CD1c-positive myeloid dendritic cell (primary cell): ENCODE data around the gene HMGCR.

Source experiments
- DNase-seq: peaks from one replicate; pipeline ENCODE4 v3.0.0-alpha.2; 2016; ENCODE audit errors: extremely low spot score

The HMGCR gene

GRCh38 chr5:75381456-75381855 lies 44.4 kb downstream of the HMGCR start:
- DNase-seq, result no peak

DNA sequence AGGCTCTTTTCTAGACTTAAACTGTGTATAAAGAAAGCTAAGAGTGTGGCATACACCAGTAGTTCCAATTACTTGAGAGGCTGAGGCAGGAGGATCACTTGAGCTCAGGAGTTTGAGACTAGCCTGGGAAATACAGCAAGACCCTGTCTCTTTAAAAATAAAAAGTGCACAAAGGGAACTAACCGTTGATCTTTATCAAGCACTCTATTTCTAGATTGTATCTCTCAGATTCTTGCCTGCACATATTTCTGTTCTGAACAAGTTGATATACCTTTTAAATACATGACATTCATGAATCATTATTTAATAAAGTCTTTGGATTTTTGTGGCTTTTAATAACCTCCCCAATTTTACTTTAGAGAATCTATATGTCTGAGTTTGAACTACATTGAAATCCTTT lies 47.2 kb downstream of the HMGCR start:
- DNase-seq, result no peak

- peak; percentile 41 for DNase-seq
Observed at GRCh38 chr5:75387806-75388205, 50.8 kb downstream of the HMGCR start.

DNA sequence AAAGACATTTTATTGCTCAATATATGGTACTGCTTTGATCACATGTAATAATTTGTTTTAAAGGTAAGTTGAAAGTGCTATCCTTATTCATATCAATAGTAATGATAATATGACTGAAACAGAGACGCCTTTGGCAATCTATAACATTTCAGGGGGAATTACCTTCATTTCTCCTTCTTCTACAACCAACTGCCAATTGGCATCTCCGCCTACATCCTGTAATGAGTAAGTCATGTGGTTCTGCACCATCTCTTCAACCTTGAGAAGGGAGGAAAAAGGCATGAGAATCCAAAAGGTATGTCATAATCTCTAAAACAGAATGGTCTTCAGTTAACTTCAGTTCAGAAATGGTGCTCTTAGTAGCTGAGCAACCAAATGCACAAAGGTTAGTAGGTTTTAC lies 52.4 kb downstream of the HMGCR start:
- no peak for DNase-seq

- no peak for DNase-seq
Observed at GRCh38 chr5:75395277-75395676, 58.3 kb downstream of the HMGCR start.

DNA sequence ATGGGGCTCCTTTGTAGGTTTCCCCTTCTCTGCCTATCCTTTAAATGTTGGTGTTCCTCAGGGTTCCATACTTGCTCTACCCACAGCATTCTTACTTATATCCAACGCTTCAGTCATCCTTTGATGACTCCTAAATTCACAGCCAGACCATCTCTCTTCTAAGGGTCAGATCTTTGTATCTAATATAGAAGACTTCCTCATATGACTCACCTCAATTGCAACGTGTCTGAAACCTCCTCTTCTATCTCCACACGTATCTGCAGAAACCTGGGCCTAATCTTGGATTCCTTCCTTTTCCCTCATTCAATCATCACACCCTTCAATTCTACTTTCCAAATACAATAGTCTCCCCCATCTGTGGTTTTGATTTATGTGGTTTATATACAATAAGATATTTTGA lies 68.3 kb downstream of the HMGCR start:
- no peak for DNase-seq
